NCI-H128 (cell line): Measurements from ENCODE around the gene EXOG.
A peak's percentile ranks its signal among the peaks of the same experiment; 100 is the strongest.

ENCODE experiments used
- DNase-seq: peaks from one replicate; lab custom pipeline; 2025; ENCODE audit not compliant: unreplicated experiment; lab: John Stamatoyannopoulos, UW

Gene EXOG

DNA sequence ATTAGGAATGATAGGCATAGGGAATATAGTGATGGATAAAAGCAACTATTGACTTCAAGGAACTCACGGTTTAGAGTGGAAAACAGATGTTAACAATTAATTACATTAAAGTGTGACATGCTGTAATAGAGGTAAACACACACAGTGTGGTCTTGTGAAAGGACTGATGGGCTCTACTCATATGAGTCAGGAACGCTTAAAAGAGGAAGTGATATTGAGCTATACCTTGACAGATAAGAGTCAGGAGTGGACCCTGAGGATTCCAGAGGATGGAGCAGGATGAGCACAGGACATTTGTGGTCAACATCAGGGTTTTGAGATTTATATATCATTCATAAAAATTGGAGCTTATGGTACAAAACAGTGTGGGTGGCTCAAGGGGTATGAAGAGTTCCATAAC, 11.0 kb downstream of the EXOG start:
- DNase-seq: no peak

GRCh38 chr3:38509732-38510131, 13.6 kb downstream of the EXOG start:
- DNase-seq: no peak

- DNase-seq: no peak
These were observed 14.5 kb downstream of the EXOG start for GRCh38 chr3:38510631-38511030.

DNA sequence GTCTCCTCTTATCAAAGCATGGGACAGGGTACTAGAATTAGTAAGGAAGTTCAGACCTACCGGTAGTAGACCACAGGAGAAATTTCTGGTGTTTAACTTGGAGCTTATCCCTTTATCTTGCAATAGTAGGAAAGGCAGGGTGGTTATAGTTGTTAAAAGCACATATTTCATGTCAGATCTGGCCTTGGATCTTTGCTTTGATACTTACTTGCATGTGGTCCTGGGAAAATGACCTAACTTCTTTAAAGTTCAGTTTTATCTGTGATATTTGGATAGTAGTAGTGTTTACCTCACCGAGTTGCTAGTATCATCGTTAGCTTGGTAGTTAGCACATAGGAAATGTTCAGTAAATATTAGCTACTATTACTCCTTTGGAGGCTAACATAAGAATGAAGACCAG, 15.4 kb downstream of the EXOG start:
- DNase-seq: no peak

DNA sequence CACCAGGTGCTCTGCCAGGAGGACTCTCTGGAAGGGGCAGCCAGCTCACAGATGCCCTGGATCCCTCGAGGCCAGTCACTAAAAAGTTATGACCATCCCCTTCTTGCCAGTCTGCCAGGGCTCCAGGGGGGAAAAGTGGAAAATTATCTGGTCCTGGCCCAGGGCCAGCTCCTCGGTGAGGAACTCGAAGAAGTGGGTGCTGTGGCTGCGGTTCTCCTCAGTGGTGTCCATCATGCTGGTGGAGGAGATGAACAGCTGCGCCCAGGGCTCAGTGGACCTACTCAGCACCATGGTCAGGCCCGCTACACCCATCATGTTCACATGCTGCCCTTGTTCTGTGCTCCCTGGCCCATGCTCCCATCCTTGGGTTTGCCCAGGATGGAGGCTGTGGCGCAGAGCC, 19.2 kb downstream of the EXOG start:
- DNase-seq: no peak

DNA sequence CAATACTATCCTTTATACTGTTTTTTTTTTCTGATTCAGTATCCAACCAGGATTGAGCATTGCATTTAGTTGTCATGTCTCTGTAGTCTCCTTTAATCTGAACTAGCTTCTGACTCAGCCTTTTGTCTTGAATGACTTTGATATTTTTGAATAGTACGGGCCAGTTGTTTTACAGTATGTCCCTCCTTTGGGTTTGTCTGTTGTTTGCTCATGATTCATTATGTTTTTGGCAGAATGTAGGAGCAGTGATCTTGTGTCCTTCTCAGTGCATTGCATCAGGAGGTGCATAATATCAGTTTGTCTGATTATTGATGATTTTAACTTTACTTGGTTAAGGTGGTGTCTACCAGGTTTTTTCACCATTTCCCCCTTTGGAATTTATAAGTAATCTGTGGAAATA, 20.5 kb downstream of the EXOG start:
- no peak for DNase-seq

DNA sequence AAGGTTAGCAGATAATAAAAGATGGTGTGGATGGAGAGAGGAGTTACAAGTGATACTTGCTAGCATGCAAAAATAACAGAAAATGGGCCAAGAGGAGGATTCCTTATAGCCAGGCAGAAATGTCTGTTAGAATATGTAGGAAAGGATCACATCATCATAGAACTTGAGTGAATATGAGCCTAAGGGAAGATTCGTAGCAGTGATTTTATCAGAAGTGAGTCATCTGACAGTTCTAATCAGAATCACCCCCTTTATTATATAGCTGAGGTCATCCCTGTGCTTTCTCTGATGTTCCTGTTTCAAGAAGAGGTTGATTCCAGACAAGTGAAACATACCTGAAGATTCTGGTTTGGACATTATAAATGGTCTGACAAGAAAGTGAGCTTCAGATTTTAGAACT, 22.9 kb downstream of the EXOG start:
- DNase-seq: no peak

GRCh38 chr3:38519651-38520050, 23.5 kb downstream of the EXOG start:
- DNase-seq: no peak

- DNase-seq: peak; percentile 37
These were observed 25.3 kb downstream of the EXOG start for GRCh38 chr3:38521391-38521987.

DNA sequence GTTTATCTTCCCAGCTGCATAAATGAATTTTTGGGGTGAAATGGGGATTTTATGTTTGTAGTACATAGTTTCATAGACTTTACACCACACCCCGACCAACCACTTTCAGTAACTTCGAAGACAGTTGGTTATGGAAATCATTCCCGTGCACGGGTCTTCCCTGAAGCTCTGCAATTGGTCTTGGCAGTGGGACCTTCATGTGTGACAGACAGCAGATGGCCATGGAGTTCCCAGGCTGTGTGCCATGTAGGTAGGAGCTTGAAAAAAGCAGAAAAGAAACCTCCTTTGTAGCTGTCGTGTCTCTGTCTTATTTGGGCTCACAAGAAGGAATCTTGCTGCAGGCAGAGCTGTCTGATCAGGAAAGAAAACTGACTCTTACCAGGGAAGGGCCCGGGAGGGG, 25.9 kb downstream of the EXOG start:
- DNase-seq: no peak

- no peak for DNase-seq
These were observed 28.1 kb downstream of the EXOG start for GRCh38 chr3:38524141-38524739.

GRCh38 chr3:38526792-38527191, 30.7 kb downstream of the EXOG start:
- no peak for DNase-seq

GRCh38 chr3:38528457-38528856, 32.3 kb downstream of the EXOG start:
- DNase-seq: no peak

GRCh38 chr3:38532529-38532928, 36.4 kb downstream of the EXOG start:
- no peak for DNase-seq

DNA sequence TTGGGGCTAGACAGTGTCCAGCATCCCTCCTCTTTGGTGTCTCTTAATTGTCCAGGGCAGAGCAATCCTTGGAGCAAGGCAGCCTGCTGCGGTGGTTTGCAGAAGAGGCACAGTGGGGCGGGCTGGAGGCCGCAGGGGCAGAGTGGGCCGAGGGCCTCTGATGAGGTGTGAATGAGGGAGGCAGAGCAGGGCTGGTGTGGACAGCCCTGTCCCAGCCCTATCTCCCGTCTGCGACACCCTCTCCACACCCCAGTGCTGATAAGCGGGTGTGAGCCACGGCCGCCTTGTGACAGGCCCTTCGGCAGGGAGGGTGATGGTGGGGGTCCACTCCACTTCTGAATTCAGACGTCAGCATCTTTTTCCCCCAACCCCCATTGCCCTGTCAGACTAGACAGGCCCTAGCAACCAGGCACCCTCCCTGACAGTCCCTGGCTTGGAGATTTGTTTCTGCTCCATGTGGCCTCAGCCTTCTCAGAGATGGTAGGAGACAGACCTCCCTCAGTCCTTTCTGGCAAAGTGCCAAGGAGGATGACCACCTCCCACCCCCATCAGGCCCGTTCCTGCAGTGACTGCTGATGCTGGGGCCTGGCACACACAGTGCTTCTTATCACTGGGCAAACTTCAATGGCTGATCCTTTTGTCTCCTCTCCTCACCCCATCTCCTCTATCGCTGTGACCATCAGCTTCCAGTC, 37.3 kb downstream of the EXOG start:
- DNase-seq: no peak

DNA sequence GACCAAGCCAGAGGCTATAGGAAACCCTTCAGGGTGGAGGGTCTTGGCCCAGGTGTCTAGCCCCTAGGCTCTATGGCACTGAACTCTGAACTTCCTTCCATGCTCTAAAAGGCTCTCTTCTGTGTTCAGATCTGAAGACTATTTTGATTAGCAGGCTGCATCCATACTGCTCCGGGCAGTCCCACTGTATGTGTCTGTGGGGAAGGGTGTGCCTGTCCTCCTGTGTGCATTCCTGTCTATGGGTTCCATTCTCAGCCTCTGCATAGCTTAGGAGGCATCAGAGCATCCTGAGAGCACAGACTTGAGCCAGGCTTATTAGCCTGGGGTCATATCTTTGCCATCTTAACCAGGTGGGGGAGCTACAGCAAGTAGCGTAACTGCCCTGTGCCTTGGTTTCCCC, 38.0 kb downstream of the EXOG start:
- no peak for DNase-seq

DNA sequence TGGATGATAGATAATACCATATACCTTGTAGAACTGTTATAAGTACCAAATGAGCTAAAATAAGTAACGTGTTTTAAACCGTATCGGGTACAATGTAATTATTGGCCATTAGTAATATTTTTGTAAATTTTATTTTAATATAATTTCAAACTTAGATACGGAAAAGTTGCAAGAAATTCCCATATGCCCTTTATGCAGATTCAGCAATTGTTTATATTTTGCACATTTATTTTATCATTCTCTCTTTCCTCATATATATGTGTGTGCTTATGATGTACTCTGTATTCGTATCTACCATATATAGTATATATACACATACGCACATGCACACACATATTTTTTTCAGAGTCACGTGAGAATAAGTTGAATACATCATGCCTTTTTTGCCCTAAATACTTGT, 38.5 kb downstream of the EXOG start:
- no peak for DNase-seq

DNA sequence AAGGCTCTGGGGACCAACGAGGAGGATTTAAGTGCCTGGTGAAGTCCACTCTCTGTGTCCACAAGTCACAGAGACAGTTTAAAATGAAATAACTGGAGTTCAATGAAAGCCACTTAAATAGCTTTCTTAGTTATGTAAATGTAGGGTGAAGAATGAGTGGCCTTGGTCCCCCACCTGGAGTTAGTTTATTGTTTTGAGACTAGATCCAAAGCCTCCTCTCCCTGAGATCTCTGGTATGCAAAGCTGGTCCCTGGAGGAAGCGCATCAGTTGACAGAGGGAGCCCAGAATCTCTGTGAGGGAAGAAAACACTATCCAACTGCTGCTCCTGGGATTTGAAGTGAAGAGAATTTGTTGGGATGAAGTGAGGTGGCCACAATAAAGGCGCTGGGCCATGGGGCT, 40.5 kb downstream of the EXOG start:
- no peak for DNase-seq

- DNase-seq: no peak
These were observed 42.7 kb downstream of the EXOG start for GRCh38 chr3:38538773-38539353.

GRCh38 chr3:38541806-38542205, 45.7 kb downstream of the EXOG start:
- DNase-seq: no peak

DNA sequence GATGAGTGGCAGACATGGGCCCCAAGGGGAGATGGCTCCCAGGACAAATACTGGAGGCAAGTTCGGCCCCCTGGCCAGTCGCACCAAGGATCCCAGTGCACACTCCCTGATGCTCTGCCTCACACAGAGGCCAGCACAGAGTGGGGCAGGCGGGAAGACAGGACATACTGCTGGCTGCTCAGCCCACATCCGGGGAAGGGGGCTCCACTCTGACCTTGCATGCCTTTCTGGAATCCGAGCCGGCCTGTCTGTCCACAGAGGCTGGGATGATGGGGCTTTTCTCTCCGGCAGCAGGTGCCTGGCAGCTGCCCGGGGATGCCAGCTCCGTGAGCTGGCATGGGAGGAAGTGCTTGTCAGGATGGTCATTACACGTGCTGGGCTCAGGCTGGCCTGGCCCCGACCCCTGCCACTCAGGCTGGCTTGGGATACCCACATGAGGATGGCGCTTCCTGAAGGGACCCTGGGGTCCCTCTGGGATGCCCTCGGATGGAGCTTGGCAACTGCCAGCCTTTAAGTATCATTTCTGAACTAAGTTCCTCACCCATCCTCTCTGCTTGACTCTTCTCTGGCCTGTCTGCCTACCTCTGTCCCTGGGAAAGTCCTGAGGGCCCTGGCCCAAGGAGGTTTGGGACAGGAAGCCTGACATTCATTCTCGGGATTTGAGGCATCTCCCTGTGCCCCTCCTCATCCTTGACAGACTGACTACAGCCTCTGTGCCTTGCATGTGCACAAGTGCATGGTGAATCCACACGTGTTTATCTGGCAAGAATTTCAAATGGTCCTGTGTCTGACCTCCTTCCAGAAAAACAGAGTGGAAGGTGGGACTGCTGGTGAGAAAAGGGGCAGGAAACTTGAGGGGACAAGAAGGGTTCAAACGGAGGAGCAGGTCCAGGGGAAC, 46.5 kb downstream of the EXOG start:
- DNase-seq: no peak
